ENCODE measurements around the gene FSD1. TPM values are rescaled to one million over a fixed set of nuclear protein-coding genes. Genes with fewer than 3 reads are reported as not detected.

The FSD1 gene
- total and polyA plus RNA-seq, 10 donors = 0.80 to 6.6 (median 2.2) TPM

DNA sequence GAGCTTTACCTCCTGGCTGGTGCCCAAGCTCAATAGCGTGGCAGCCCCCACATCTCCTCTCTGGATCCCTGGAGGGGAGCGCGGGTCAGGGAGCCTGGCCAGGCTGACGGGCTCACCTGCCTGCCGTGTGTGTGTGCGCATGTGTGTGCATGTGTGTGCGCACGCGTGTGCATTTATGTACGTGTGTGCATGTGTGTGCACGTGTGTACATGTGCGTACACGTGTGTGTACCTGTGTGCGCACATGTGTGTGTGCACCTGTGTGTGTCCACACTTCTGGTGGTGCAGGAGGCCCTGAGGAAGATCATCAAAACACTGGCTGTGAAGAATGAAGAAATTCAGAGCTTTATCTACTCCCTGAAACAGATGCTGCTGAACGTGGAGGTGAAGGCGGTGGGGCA, 1.3 kb downstream of the FSD1 start:
- TF ChIP-seq CTCF (IDR thresholded peaks at IDR 0.05 in 8 of 11, conservative IDR thresholded peaks at IDR 0.05 in 3 of 11) (no peak), POLR2A (IDR thresholded peaks at IDR 0.05) (no peak)
- DNase-seq = no peak
- Histone ChIP-seq H3K36me3 (no peaks in the 10 kb centered on the region), H3K27me3 (replicated peaks in 1 of 7) (peaks cover 0 to 40% (median 18%) of the 10 kb centered on the region in 7 donors), H3K4me1 (peaks cover 0 to 26% (median 8%) of the 10 kb centered on the region in 6 donors), H3K4me3 (no peak overlapping the region), H3K27ac (no peak overlapping the region), H3K9me3 (no peaks in the 10 kb centered on the region)
- intact Hi-C loops (cut with DNase I; ENCODE audit: low total_unique reads) = no loop called here
- WGBS, 5 donors = 86 to 93% (median 92%) methylated on average over 11 to 16 of the region's 16 CpGs

GRCh38 chr19:4310247-4311121, 6.1 kb downstream of the FSD1 start:
- Histone ChIP-seq H3K9me3 (no peaks in the 10 kb centered on the region), H3K4me1 (peaks cover 0 to 14% (median 3%) of the 10 kb centered on the region in 6 donors), H3K27me3 (replicated peaks in 1 of 7) (peaks cover 0 to 20% (median 2%) of the 10 kb centered on the region in 7 donors), H3K4me3 (no peak overlapping the region), H3K36me3 (no peaks in the 10 kb centered on the region), H3K27ac (no peak overlapping the region)
- no peak for DNase-seq
- TF ChIP-seq CTCF (IDR thresholded peaks at IDR 0.05 in 8 of 11, conservative IDR thresholded peaks at IDR 0.05 in 3 of 11) (no peak), POLR2AphosphoS5 (IDR thresholded peaks at IDR 0.05) (peak in 2 of 3 donors; percentile 5 to 20), POLR2A (IDR thresholded peaks at IDR 0.05) (no peak)
- WGBS, 5 donors = 79 to 86% (median 83%) methylated on average over 14 to 22 of the region's 22 CpGs
- intact Hi-C loops (cut with DNase I; ENCODE audit: low total_unique reads) = no loop called here

DNA sequence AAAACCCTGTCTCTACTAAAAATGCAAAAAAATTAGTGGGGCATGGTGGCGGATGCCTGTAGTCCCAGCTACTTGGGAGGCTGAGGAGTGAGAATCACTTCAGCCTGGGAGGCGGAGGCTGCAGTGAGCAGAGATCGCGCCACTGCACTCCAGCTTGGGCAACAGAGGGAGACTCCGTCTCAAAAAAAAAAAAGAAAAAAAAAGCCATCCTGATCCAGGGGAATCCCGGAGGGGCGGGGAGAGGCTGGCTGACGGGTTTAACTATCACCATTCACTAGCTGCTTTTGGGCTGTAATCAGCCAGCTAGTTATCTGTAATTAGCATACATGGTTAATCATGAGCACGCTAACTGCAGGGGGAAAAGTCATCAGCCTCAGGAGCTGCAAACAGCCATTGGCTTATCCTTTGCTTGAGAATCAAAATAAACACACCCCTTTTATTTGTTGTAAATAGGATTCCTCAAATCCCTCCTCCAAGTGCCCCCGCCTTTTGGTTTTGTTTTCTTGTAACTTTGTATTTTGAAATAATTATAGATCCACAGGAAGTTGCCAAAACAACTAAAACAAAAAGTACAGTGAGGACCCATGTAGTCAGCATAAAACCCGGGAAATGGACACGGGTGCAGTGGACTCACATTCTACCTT, 9.6 kb downstream of the FSD1 start:
- H3K27me3 ChIP-seq (replicated peaks in 1 of 7) = peaks cover 0 to 35% (median 0%) of the 10 kb centered on the region in 7 donors
- peaks cover 0 to 14% (median 3%) of the 10 kb centered on the region in 6 donors for H3K4me1 ChIP-seq
- peaks cover 0 to under 1% (median 0%) of the 10 kb centered on the region in 8 donors for H3K9me3 ChIP-seq
- peak overlapping the region in 1 of 8 donors; percentile 24 for H3K4me3 ChIP-seq
- TF ChIP-seq CTCF (IDR thresholded peaks at IDR 0.05 in 8 of 11, conservative IDR thresholded peaks at IDR 0.05 in 3 of 11) (no peak), POLR2AphosphoS5 (IDR thresholded peaks at IDR 0.05) (no peak), POLR2A (IDR thresholded peaks at IDR 0.05) (no peak)
- 47 to 65% (median 55%) methylated on average over 12 of the region's 12 CpGs for WGBS, 5 donors
- intact Hi-C loops (cut with DNase I; ENCODE audit: low total_unique reads) = no loop called here
- peak overlapping the region in 4 of 8 donors; percentile 12 to 61 (median 38) for H3K27ac ChIP-seq
- no peaks in the 10 kb centered on the region for H3K36me3 ChIP-seq
- no peak for DNase-seq

DNA sequence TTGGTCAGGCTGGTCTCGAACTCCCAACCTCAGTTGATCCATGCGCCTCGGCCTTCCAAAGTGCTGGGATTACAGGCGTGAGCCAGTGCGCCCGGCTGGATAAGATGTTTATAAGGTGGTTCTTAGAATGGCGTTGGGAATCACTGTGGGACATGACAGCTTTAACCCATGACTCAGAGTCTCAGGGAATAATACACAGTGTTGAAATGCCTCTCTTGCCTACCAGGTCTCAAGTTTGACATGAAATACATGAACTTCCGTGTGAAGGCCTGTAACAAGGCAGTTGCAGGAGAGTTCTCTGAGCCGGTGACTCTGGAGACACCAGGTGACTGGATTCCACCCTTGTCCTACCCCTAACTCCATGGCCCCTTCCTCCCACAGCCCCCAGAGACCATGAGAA, 12.6 kb downstream of the FSD1 start:
- no peak for DNase-seq
- H3K27ac ChIP-seq = no peak overlapping the region
- H3K4me3 ChIP-seq = no peak overlapping the region
- 86 to 94% (median 89%) methylated on average over 7 to 9 of the region's 9 CpGs for WGBS, 5 donors
- TF ChIP-seq POLR2AphosphoS5 (IDR thresholded peaks at IDR 0.05) = no peak
- TF ChIP-seq POLR2A (IDR thresholded peaks at IDR 0.05) = no peak
- TF ChIP-seq CTCF (IDR thresholded peaks at IDR 0.05 in 8 of 11, conservative IDR thresholded peaks at IDR 0.05 in 3 of 11) = no peak
- intact Hi-C loops (cut with DNase I; ENCODE audit: low total_unique reads) = no loop called here
- peaks cover 0 to 14% (median 3%) of the 10 kb centered on the region in 6 donors for H3K4me1 ChIP-seq
- H3K36me3 ChIP-seq = no peaks in the 10 kb centered on the region
- peaks cover 0 to 26% (median 0%) of the 10 kb centered on the region in 8 donors for H3K9me3 ChIP-seq
- peaks cover 0 to 35% (median 0%) of the 10 kb centered on the region in 7 donors for H3K27me3 ChIP-seq (replicated peaks in 1 of 7)

Data from spleen (tissue), 11 donors.